ENCODE measurements around the gene KTN1. TPM values are rescaled to one million over a fixed set of nuclear protein-coding genes. Genes with fewer than 3 reads are reported as not detected.

Gene KTN1
- total RNA-seq, 3 donors from 2014 or later: 142 to 215 (median 182) TPM

DNA sequence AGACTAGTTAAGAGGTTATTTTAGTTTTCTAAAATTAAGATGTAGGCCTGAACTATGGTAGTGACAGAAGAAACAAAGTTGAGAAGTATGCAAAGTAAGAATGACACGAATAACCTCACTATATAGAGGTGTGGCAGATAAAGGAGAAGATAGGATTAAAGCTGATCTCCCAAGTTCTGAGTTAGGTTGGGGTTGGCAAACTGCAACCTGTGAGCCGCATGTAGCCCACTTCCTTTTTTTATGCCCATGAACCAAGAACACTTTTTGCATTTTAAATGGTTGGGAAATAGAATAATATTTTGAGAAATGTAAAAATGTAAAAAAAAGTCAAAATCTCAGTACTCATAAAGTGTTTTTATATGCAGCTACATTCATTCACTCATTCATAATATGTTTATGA, 34.3 kb downstream of the KTN1 start:
- Histone ChIP-seq H3K27ac (no peak overlapping the region), H3K36me3 (no peaks in the 10 kb centered on the region), H3K27me3 (no peaks in the 10 kb centered on the region), H3K9me3 (no peaks in the 10 kb centered on the region), H3K4me3 (no peak overlapping the region), H3K4me1 (no peaks in the 10 kb centered on the region)
- no peak for DNase-seq (ENCODE audit: low spot score in 2 of 2)
- TF ChIP-seq POLR2A (IDR thresholded peaks at IDR 0.05) (no peak), POLR2AphosphoS5 (IDR thresholded peaks at IDR 0.05) (no peak)
- TF ChIP-seq, protein P1, sequence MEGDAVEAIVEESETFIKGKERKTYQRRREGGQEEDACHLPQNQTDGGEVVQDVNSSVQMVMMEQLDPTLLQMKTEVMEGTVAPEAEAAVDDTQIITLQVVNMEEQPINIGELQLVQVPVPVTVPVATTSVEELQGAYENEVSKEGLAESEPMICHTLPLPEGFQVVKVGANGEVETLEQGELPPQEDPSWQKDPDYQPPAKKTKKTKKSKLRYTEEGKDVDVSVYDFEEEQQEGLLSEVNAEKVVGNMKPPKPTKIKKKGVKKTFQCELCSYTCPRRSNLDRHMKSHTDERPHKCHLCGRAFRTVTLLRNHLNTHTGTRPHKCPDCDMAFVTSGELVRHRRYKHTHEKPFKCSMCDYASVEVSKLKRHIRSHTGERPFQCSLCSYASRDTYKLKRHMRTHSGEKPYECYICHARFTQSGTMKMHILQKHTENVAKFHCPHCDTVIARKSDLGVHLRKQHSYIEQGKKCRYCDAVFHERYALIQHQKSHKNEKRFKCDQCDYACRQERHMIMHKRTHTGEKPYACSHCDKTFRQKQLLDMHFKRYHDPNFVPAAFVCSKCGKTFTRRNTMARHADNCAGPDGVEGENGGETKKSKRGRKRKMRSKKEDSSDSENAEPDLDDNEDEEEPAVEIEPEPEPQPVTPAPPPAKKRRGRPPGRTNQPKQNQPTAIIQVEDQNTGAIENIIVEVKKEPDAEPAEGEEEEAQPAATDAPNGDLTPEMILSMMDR (IDR thresholded peaks at IDR 0.05): no peak
- intact Hi-C loops (cut with DNase I; ENCODE audit: low total_unique reads): loop anchor here (10.0 kb wide), 1 partner anchor 700 kb away; no protein-coding TSS in a partner anchor

DNA sequence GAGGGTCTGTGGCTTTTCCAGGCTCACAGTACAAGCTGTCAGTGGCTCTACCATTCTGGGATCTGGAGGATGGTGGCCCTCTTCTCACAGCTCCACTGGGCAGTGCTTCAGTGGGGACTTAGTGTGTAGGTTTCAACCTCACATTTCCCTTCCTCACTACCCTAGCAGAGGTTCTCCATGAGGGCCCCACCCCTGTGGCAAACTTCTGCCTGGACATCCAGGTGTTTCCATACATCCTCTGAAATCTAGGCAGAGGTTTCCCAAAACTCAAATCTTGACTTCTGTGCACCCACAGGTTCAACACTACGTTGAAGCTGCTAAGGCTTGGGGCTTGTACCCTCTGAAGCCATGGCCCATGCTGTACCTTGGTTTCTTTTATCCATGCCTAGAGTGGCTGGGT, 40.3 kb downstream of the KTN1 start:
- Histone ChIP-seq H3K36me3 (no peaks in the 10 kb centered on the region), H3K4me1 (no peaks in the 10 kb centered on the region), H3K27me3 (no peaks in the 10 kb centered on the region), H3K9me3 (peaks cover 0 to 6% of the 10 kb centered on the region in 2 donors), H3K27ac (no peak overlapping the region), H3K4me3 (no peak overlapping the region)
- intact Hi-C loops (cut with DNase I; ENCODE audit: low total_unique reads): no loop called here
- DNase-seq (ENCODE audit: low spot score in 2 of 2): no peak
- TF ChIP-seq, protein P1 (IDR thresholded peaks at IDR 0.05): no peak
- no peak for TF ChIP-seq POLR2AphosphoS5 (IDR thresholded peaks at IDR 0.05)
- no peak for TF ChIP-seq POLR2A (IDR thresholded peaks at IDR 0.05)

DNA sequence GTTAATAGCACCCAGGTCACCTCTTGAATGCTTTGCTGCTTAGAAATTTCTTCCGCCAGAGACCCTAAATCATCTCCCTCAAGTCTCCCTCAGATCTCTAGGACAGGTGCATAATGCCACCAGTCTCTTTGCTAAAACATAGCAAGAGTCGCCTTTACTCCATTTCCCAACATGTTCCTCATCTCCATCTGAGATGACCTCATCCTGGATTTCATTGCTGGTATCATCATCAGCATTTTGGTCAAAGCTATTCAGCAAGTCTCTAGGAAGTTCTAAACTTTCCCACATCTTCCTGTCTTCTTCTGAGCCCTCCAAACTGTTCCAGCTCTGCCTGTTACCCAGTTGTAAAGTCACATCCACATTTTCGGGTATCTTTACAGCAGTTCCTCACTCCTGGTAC, 41.0 kb downstream of the KTN1 start:
- H3K36me3 ChIP-seq: no peaks in the 10 kb centered on the region
- no peaks in the 10 kb centered on the region for H3K4me1 ChIP-seq
- TF ChIP-seq POLR2A (IDR thresholded peaks at IDR 0.05): no peak
- TF ChIP-seq, protein P1 (IDR thresholded peaks at IDR 0.05): no peak
- no peak for TF ChIP-seq POLR2AphosphoS5 (IDR thresholded peaks at IDR 0.05)
- H3K4me3 ChIP-seq: no peak overlapping the region
- no peak for DNase-seq (ENCODE audit: low spot score in 2 of 2)
- H3K9me3 ChIP-seq: peaks cover 0 to 6% of the 10 kb centered on the region in 2 donors
- intact Hi-C loops (cut with DNase I; ENCODE audit: low total_unique reads): no loop called here
- H3K27ac ChIP-seq: no peak overlapping the region
- no peaks in the 10 kb centered on the region for H3K27me3 ChIP-seq

DNA sequence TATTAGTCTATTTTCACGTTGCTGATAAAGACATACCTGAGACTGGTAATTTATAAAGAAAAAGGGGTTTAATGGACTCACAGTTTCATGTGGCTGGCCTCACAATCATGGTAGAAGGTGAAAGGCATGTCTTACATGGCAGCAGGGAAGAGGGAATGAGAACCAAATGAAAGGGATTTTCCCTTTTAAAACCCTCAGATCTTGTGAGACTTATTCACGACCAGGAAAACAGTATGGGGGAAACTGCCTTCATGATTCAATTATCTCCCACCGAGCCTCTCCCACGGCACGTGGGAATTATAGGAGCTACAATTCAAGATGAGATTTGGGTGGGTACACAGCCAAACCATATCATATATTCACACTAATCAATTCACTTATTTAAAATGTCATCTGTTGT, 41.4 kb downstream of the KTN1 start:
- intact Hi-C loops (cut with DNase I; ENCODE audit: low total_unique reads): no loop called here
- H3K27ac ChIP-seq: no peak overlapping the region
- H3K4me1 ChIP-seq: no peaks in the 10 kb centered on the region
- no peak for DNase-seq (ENCODE audit: low spot score in 2 of 2)
- peaks cover 0 to 6% of the 10 kb centered on the region in 2 donors for H3K9me3 ChIP-seq
- no peaks in the 10 kb centered on the region for H3K27me3 ChIP-seq
- no peak for TF ChIP-seq POLR2AphosphoS5 (IDR thresholded peaks at IDR 0.05)
- TF ChIP-seq POLR2A (IDR thresholded peaks at IDR 0.05): no peak
- TF ChIP-seq, protein P1 (IDR thresholded peaks at IDR 0.05): no peak
- no peak overlapping the region for H3K4me3 ChIP-seq
- H3K36me3 ChIP-seq: no peaks in the 10 kb centered on the region

DNA sequence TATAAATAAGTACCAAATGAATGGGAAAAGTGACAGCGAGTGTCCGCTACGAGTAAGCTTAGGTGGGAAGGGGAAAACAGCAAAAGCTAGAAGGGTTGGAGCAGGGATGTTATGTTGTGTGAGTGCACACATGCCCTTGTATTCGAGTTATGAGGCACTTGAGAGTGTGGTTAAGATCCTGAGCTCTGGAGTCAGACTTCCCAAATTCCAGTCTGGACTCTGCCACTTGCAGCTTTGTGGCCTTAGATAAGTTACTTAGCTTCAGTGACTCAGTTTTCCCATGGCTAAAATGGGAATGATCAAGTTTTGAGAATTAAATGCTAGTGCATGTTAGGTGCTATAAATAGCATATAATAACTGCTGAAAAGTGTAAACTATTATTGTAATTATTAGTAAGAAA, 44.9 kb downstream of the KTN1 start:
- peaks cover 0 to 5% of the 10 kb centered on the region in 2 donors for H3K9me3 ChIP-seq
- DNase-seq (ENCODE audit: low spot score in 2 of 2): no peak
- no peaks in the 10 kb centered on the region for H3K4me1 ChIP-seq
- no peak for TF ChIP-seq POLR2A (IDR thresholded peaks at IDR 0.05)
- no peak for TF ChIP-seq POLR2AphosphoS5 (IDR thresholded peaks at IDR 0.05)
- TF ChIP-seq, protein P1 (IDR thresholded peaks at IDR 0.05): no peak
- H3K27ac ChIP-seq: no peak overlapping the region
- H3K36me3 ChIP-seq: no peaks in the 10 kb centered on the region
- H3K4me3 ChIP-seq: no peak overlapping the region
- intact Hi-C loops (cut with DNase I; ENCODE audit: low total_unique reads): no loop called here
- H3K27me3 ChIP-seq: no peaks in the 10 kb centered on the region

Data from breast epithelium (tissue), 4 donors.